Erythroblast (primary cell): Measurements from ENCODE around the gene CLCNKA.

Source experiments
- DNase-seq, 2 experiments: peaks; one replicate each; lab custom pipeline; 2025; lab: John Stamatoyannopoulos, UW
- GATA1 ChIP-seq: IDR thresholded peaks from 2 replicates; pipeline ENCODE4 v1.6.1; 2011; ENCODE audit warnings: low read depth, mild to moderate bottlenecking, control low read depth, low read length, moderate library complexity
- POLR2A ChIP-seq: IDR thresholded peaks from 2 replicates; pipeline ENCODE4 v1.6.1; 2011; ENCODE audit warnings: mild to moderate bottlenecking, low read length

CLCNKA gene

DNA sequence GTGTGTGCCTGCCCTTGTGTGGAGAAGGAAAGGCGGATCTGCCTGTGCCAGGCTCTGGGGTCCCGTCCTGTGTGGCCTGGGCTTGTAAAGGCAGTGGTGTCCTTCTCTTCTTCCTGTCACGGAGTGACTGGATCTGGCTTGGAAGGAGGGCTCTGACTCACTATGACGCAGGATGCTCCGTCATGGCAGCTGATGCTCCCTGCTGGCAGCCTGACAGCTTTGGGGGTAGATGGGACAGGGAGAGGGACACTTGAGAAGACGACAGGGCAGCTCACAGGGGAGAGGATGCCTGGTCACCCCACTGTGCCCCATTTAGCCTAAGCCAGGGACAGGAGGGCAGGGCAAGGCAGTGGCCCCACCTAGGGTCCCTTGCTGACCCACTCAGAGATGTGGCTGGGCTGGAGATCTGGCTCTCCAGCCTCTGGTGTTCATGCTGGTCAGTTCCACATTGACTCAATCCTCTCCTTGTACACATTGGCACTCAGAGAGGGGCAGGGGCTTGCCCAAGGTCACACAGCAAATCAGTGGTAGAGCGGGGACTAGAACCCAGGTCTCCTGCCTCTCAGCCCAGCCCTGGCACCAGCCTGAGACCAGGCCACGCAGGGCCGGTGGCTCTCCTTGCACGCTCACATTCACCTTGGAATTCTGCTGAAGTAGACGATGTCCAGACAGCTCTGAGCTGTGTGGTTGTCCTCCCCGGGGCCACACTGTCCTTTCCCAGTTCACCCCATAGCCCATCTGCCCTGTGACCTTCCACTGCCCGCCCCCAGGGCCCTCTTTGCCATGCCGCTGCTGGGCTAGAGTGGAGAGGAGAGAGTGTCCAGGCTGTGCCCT lies 54.4 kb downstream of the CLCNKA start:
- no peak for TF ChIP-seq POLR2A
- no peak for TF ChIP-seq GATA1
- peak; percentile 38 to 73 for DNase-seq

DNA sequence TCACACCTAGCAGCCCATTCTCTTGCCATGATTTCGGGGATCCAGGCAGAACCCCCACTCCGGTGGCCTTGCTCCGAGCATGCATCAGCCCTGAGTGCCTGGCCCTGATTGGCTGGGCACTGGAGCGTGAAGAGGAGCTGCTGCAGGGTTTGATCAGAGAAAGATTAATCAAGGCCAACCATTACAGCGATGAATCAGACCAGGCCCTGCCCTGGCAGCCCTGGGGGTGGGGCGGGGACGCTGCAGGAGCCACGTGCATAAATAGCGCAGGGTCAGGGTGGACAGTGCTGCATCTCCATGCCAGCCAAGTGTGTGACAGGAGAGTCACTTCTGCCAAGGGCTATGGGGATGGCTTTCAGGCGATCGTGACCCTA lies 55.0 kb downstream of the CLCNKA start:
- no peak for DNase-seq
- TF ChIP-seq GATA1, result no peak
- no peak for TF ChIP-seq POLR2A

DNA sequence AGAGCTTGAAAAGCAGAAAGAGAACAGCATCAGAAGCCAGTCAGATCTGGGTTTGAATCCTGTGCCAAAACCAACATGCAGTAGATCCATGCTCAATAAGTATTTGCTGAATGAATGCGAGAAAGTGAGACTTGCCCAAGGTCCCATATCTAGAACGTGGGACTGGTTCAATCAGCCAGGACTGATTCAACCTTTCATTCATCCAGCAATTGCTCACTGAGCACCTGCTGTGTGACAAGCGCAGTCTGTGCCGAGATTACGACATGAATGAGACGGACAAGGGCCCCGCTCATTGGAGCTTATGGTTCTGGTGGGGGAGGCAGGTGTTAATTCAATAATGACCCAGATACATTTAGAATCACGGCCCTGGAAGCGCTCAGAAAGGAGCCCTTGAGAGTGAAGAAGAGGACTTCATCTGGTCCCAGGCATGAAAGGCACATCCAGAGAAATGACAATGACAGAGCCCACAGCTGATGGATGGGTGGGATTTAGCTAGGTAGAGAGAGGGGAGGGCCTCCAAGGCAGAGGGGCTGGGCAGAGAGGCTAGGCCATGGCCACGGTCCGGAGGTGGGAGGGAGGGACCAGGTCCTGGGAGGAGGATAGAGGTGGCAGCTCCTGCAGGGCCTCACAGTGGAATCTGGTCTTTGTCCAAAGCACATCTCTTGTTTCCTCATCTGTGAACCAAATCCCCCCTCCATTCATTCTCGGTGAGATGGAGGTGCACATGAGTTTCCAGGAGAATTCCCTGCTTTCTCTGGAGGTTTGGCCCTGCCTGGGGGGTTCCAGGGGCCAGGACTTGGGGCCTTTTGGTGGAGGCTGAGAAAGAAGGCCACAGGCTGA lies 55.8 kb downstream of the CLCNKA start:
- TF ChIP-seq POLR2A (no peak), GATA1 (no peak)
- DNase-seq, result no peak

DNA sequence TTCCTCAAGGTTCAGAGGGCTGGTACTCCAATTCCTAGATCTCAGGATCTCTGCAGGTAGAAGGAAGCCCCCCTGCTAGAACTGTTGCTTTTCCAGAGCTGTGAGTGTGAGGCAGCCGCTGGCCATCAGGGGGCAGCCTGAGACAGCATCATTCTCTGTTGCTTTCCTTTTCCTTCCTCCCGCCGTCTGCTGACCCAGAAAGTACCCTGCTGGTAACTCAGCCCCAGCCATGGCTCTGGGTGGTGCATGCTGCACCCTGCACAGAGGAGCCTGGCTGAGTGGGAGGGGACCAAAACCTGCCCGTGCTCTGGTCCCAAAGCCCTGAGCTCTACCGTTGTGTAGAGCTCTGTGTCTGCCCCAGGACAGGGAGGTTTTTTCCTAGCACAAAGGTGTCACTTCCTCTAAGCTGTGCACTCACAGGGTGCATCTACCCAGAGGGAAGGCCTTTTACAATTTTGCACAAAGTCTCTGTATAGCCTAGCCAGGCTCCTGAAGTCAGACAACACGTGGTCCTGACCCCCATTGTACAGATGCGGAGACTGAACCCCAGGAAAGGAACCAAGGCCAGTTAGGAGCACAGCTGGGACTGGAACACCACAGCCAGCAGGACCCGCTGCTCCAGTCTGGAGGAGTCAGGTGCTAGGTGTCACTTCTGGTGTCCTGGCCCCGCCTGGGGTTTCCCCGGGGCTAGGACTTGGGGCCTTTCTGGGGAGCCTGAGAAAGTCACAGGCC lies 57.3 kb downstream of the CLCNKA start:
- TF ChIP-seq POLR2A (no peak), GATA1 (no peak)
- peak; percentile 66 to 81 for DNase-seq

DNA sequence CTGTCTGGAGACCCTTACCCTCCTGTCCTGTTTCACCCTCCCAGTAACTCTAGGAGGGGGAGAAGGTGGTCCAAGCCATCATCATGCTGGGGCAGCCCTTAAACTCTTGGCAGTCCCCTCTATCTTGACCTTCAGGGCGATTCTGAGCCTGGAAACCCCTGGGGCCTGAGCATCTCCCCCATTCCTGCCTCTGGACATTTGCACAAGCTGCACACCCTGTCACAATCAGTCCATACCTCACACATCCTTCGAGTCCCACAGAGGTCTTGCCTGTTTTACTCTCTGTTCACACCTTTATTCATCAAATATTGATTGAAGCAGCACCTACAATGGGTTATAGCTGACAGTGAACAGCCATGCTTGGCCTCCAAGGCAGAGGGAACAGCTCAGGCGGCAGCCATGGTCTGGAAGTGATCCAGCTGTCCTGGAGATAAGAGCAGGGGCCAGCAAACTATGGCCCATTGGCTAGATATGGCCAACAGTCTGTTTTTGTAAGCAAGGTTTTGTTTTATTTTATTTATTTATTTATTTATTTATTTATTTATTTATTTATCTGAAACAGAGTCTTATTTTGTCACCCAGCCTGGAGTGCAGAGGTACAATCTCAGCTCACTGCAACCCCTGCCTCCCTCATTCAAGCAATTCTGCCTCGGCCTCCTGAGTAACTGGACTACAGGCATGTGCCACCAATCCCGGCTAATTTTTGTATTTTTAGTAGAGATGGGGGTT lies 58.8 kb downstream of the CLCNKA start:
- no peak for TF ChIP-seq GATA1
- no peak for TF ChIP-seq POLR2A
- DNase-seq, result peak; percentile 41 to 48

DNA sequence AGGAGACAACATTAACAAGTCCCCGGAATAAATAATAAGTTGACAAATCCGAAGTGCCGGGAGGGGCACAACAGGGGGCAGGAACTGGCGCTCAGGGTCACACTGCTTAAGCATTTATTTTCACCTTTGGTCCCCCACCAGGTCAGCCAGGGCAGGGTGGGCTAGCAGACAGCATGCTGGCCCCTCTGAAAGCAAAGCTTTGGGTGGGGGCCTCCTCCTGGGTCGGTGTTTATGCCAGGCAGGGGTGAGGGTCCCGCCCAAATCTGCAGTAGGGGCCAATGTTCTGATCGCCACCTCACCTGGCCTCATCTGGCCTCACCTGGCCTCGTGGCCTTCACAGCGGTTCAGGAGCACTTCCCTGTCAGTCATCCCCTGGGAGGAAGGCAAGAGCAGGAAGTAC lies 59.8 kb downstream of the CLCNKA start:
- TF ChIP-seq GATA1 (no peak), POLR2A (no peak)
- DNase-seq, result no peak

DNA sequence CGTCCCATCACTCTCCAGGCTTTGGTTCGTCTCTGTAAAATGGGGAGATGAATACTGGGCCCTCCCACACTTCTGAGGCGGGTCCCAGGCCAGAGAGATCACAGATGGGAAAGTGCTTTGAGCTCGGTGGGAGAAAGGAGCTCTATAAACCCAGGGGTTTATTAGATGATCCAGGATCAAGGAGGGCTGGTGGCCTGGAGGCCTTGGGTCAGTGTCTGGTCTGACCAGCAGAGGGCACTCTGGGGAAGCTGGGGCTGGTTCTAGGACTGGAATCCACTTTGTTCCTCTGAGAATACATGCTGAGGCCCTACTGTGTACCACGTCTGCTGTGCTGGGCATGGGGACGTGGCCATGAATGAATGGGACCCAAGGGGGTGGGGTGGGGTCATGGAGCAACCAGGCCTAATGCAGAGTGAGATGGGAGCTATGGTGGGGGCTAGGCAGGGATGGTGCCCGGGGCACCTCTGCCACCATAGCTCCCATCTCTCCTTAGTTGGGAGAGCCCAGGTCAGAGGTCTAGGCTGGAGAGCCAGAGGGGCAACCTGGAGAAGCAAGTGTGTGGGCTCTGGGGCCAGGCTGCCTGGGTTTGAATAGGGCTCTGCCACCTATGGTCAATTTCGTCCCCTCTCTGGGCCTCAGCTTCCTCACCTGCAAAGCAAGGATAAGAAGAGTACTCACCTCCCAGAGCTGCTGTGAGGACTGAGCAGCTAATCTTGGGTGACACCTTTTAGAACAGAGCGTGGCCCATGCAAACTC lies 60.6 kb downstream of the CLCNKA start:
- DNase-seq, result peak; percentile 66 to 85
- TF ChIP-seq GATA1, result no peak
- TF ChIP-seq POLR2A, result no peak

DNA sequence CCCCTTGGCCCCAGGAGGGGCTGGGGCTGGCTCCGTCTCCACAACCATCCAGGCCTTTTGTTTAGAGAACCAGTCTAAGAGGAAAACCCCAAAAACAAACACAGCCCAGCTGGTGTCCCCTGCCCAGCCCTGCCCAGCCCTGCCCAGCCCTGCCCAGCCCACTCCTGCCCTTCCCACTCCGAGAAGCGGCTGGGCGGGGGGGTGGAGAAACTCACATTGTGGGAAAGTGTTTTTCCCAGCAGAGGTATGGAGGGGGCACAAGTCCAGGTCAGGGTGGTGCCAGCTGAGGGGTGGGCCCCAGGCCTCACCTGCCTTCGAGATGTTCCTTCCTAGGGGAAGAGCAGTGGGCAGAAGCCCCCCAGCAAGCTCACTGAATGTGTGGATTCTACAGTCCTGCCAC lies 61.6 kb downstream of the CLCNKA start:
- no peak for DNase-seq
- TF ChIP-seq POLR2A (no peak), GATA1 (no peak)
